SH-SY5Y (cell line): ENCODE results near the gene AGK.

ENCODE experiments used
- GATA2 ChIP-seq: IDR thresholded peaks from 2 replicates; pipeline ENCODE4 v1.6.1; 2011; ENCODE audit warnings: mild to moderate bottlenecking, low read depth, low read length
- GATA3 ChIP-seq: IDR thresholded peaks from 2 replicates; pipeline ENCODE4 v1.6.1; 2011; ENCODE audit warnings: low read depth, mild to moderate bottlenecking, low read length, moderate library complexity

GRCh38 chr7:141700848-141701371 is 149.7 kb downstream of the AGK start:
- TF ChIP-seq GATA3 (no peak), GATA2 (no peak)
